Upper lobe of left lung (tissue), 4 donors: Measurements from ENCODE around the gene MXRA7.

Experiments
- EP300 ChIP-seq, 4 donors: sonication (generic); formaldehyde crosslinking; IDR thresholded peaks; one replicate each; pipeline ENCODE4 v1.5.1; 2017; ENCODE audit warnings: antibody characterized with exemption in 4 of 4, control low read depth in 2 of 4
- POLR2AphosphoS5 ChIP-seq, 2 donors: sonication (generic); formaldehyde crosslinking; IDR thresholded peaks; one replicate each; pipeline ENCODE4 v1.5.1; 2017; ENCODE audit warnings: antibody characterized with exemption in 2 of 2
- TF ChIP-seq, protein P1 (sequence below), 6 experiments: fragments of 450-650 bp in 4 of 6; fragments of 200-600 bp in 2 of 6; sonication (generic) in 2 of 6; IDR thresholded peaks; one replicate each; pipeline ENCODE4 v1.5.1; 2016 to 2019; ENCODE audit warnings: antibody characterized with exemption in 6 of 6

DNA sequence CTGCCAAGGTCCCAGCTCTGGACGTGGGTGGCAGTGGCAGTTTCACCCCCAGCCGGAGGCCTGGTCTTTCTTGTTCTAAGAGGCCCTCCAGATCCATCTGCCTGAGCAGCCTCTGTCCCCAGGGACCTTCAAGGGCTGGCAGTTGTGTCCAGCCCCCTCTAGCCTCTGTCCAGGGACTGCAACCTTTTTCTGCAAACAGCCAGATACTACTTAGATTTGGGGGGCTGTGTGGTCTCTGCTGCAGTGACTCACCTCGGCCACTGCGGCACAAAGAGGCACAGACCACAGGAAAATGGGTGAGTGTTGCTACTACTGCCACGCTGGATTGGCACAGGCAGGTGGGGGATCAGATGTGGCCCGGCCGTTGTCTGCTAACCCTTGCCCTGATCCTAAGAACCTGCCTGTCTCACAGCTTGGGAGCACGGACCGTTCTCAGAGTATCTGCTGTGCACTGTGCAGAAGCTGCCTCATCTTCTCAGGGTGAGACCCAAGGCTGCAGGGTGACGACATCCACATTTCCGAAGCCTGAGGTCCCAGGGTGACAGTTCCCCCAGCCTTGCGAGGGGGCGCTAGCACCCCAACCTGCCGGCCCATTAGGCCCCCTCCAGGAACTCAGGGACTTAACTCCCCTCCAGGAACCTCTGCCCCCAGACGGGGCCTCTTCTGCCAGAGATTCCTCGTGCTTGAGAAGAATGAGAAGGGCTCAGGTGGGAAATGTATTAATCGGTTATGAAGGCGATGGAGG is 27.6 kb downstream of the MXRA7 start:
- TF ChIP-seq EP300 (IDR thresholded peaks at IDR 0.05) (no peak), POLR2AphosphoS5 (IDR thresholded peaks at IDR 0.05) (no peak)
- TF ChIP-seq, protein P1, sequence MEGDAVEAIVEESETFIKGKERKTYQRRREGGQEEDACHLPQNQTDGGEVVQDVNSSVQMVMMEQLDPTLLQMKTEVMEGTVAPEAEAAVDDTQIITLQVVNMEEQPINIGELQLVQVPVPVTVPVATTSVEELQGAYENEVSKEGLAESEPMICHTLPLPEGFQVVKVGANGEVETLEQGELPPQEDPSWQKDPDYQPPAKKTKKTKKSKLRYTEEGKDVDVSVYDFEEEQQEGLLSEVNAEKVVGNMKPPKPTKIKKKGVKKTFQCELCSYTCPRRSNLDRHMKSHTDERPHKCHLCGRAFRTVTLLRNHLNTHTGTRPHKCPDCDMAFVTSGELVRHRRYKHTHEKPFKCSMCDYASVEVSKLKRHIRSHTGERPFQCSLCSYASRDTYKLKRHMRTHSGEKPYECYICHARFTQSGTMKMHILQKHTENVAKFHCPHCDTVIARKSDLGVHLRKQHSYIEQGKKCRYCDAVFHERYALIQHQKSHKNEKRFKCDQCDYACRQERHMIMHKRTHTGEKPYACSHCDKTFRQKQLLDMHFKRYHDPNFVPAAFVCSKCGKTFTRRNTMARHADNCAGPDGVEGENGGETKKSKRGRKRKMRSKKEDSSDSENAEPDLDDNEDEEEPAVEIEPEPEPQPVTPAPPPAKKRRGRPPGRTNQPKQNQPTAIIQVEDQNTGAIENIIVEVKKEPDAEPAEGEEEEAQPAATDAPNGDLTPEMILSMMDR (IDR thresholded peaks at IDR 0.05) = no peak
